Measurements from ENCODE around the gene FDXACB1. TPM values are rescaled to one million over a fixed set of nuclear protein-coding genes. Genes with fewer than 3 reads are reported as not detected.

FDXACB1 gene
- total and polyA plus RNA-seq, 8 donors, result 1.7 to 5.5 (median 4.5) TPM

- Histone ChIP-seq H3K27me3 (no peaks in the 10 kb centered on the region), H3K36me3 (peaks cover 0 to 79% of the 10 kb centered on the region in 2 donors), H3K4me1 (no peaks in the 10 kb centered on the region), H3K9me3 (no peaks in the 10 kb centered on the region), H3K4me3 (no peak overlapping the region), H3K27ac (no peak overlapping the region)
- DNase-seq, result no peak
- no peak for ATAC-seq
- no peak for TF ChIP-seq CTCF (IDR thresholded peaks at IDR 0.05)
- intact Hi-C loops (cut with DNase I), result no loop called here
Observed at GRCh38 chr11:111855506-111855905, 23.5 kb downstream of the FDXACB1 start.

DNA sequence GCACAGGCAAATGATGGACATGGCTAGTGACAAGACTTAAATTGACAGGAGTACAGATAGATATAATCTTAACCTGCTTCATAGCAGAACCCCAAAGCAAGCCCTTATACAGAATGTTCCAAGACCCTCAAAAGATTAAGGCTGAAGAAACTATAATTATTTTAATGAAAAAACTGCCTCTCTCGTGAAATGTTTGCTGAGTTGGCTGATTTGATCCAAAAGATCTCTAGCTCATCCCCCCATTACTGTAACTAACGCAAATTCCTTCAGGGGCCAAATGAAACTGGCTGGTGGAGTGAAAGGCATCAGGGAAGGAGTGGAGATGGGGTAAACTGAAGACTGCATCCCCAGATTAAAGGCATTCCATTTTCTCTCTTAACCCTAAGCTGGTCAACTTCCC lies 26.9 kb downstream of the FDXACB1 start:
- Histone ChIP-seq H3K9me3 (no peaks in the 10 kb centered on the region), H3K27me3 (no peaks in the 10 kb centered on the region), H3K4me1 (peaks cover 0 to 5% of the 10 kb centered on the region in 2 donors), H3K36me3 (peaks cover 0 to 71% of the 10 kb centered on the region in 2 donors), H3K4me3 (no peak overlapping the region), H3K27ac (no peak overlapping the region)
- intact Hi-C loops (cut with DNase I), result no loop called here
- ATAC-seq, result no peak
- no peak for TF ChIP-seq CTCF (IDR thresholded peaks at IDR 0.05)
- no peak for DNase-seq

DNA sequence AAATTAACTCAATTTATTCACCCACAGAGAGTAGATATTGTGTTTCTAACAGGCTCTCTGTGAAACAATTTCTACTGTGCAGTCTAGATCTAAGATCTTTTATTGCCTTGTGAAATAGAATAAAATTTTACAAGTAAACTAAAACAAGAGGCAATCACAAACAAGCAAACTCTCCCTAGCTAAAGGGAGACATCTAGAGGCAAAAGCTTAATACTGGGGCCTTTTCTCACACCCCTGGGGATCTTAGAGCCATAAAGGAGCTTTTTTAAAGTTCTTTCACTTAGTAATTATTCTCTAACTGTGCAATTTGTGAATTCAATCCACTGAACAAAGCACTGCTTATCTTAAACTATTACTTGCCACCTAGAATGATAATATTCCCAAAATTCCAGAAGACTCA lies 27.3 kb downstream of the FDXACB1 start:
- intact Hi-C loops (cut with DNase I), result no loop called here
- peak; percentile 64 for ATAC-seq

DNA sequence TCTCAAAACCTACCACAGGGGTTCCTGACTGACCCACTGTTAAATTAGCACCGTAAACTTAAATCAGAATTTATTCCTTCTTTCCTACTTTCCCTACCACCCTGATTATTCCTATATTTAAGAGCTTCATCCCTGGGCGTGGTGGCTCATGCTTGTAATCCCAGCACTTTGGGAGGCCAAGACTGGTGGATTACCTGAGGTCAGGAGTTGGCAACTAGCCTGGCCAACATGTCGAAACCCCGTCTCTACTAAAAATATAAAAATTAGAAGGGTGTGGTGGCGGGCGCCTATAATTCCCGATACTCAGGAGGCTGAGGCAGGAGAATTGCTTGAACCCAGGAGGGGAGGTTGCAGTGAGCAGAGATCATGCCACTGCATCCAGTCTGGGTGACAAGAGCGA lies 27.9 kb downstream of the FDXACB1 start:
- Histone ChIP-seq H3K27ac (no peak overlapping the region), H3K4me1 (peaks cover 0 to 14% of the 10 kb centered on the region in 2 donors), H3K9me3 (no peaks in the 10 kb centered on the region), H3K27me3 (no peaks in the 10 kb centered on the region), H3K36me3 (peaks cover 0 to 70% of the 10 kb centered on the region in 2 donors), H3K4me3 (no peak overlapping the region)
- intact Hi-C loops (cut with DNase I), result no loop called here
- DNase-seq (no peak), ATAC-seq (no peak)
- TF ChIP-seq CTCF (IDR thresholded peaks at IDR 0.05), result no peak

More for the DNA sequence above, 27.3 kb downstream of the FDXACB1 start:
- Histone ChIP-seq H3K36me3 (peaks cover 0 to 69% of the 10 kb centered on the region in 2 donors), H3K4me3 (no peak overlapping the region), H3K4me1 (peaks cover 0 to 8% of the 10 kb centered on the region in 2 donors), H3K27ac (no peak overlapping the region), H3K9me3 (no peaks in the 10 kb centered on the region), H3K27me3 (no peaks in the 10 kb centered on the region)
- TF ChIP-seq CTCF (IDR thresholded peaks at IDR 0.05), result peak in 1 of 2 donors; percentile 19
- DNase-seq, result no peak

DNA sequence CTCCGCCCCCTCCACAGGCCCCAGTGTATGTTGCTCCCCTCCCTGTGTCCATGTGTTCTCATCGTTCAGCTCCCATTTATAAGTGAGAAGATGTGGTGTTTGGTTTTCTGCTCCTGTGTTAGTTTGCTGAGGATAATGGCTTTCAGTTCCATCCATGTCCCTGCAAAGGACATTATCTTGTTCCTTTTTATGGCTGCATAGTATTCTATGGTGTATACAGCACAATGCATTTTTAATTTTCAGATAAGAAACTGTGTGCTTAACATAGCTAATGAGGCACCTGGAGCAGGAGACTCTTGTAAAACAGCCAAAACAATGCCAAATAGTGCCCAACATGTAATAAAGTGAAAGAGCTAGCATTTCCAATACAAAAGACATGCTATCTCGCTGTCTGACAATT lies 29.3 kb downstream of the FDXACB1 start:
- Histone ChIP-seq H3K27me3 (no peaks in the 10 kb centered on the region), H3K36me3 (peaks cover 0 to 70% of the 10 kb centered on the region in 2 donors), H3K27ac (no peak overlapping the region), H3K9me3 (no peaks in the 10 kb centered on the region), H3K4me3 (no peak overlapping the region), H3K4me1 (peaks cover 0 to 28% of the 10 kb centered on the region in 2 donors)
- no peak for TF ChIP-seq CTCF (IDR thresholded peaks at IDR 0.05)
- ATAC-seq (no peak), DNase-seq (no peak)
- intact Hi-C loops (cut with DNase I), result loop anchor here in 1 of 2 donors (10.0 kb wide), 1 partner anchor 265 kb away; no protein-coding TSS in a partner anchor
